Uterus (tissue), 4 donors: ENCODE data around the gene TMEM161B. TPM values are rescaled to one million over a fixed set of nuclear protein-coding genes. Genes with fewer than 3 reads are reported as not detected.

Experiments
- DNase-seq, 2 donors: peaks; one replicate each; pipeline ENCODE4 v3.0.0-alpha.2; 2019 to 2020
- H3K27ac ChIP-seq, 2 donors: fragments of 200-600 bp; sonication (generic); 1 replicate in 1 of 2; 2 replicates in 1 of 2; pipeline ENCODE4 v1.5.1; 2016 to 2018
- H3K27me3 ChIP-seq, 2 donors: fragments of 200-600 bp; sonication (generic); one replicate each; pipeline ENCODE4 v1.5.1; 2018 to 2019; ENCODE audit warnings: control low read depth in 1 of 2
- H3K36me3 ChIP-seq, 2 donors: fragments of 200-600 bp; sonication (generic); one replicate each; pipeline ENCODE4 v1.5.1; 2019; ENCODE audit warnings: control low read depth in 1 of 2
- H3K4me1 ChIP-seq, 2 donors: fragments of 200-600 bp; sonication (generic); one replicate each; pipeline ENCODE4 v1.5.1; 2018 to 2019; ENCODE audit warnings: control low read depth in 1 of 2
- H3K4me3 ChIP-seq, 2 donors: fragments of 200-600 bp; sonication (generic); 1 replicate in 1 of 2; 2 replicates in 1 of 2; pipeline ENCODE4 v1.5.1; 2018 to 2019; ENCODE audit warnings: mild to moderate bottlenecking in 1 of 2
- H3K9me3 ChIP-seq, 2 donors: fragments of 200-600 bp; sonication (generic); one replicate each; pipeline ENCODE4 v1.5.1; 2019; ENCODE audit warnings: control low read depth in 1 of 2
- POLR2A ChIP-seq, 2 donors: fragments of 450-650 bp; IDR thresholded peaks; one replicate each; pipeline ENCODE4 v1.6.1; 2016; ENCODE audit warnings: antibody characterized with exemption in 2 of 2, mild to moderate bottlenecking in 1 of 2, moderate library complexity in 1 of 2
- intact Hi-C: fragments of 100-400 bp; cut with DNase I; formaldehyde crosslinking; loops from one replicate; pipeline ENCODE4 v1.15.1; 2023; ENCODE audit warnings: low total_unique reads
- total RNA-seq, 4 donors: library from RNA; depleted of rRNA in 3 of 4; stranded (reverse); fragments of >200 nt in 3 of 4; gene quantifications; one replicate each; pipeline versions ENCODE4 v1.1.0 to v1.2.4, GENCODE V29; 2014 to 2023
- TF ChIP-seq, protein P1 (sequence below), 4 experiments: fragments of 200-600 bp in 2 of 4; fragments of 450-650 bp in 2 of 4; sonication (generic) in 2 of 4; IDR thresholded peaks; one replicate each; pipeline ENCODE4 v1.5.1; 2016 to 2019; ENCODE audit warnings: antibody characterized with exemption in 4 of 4, mild to moderate bottlenecking in 2 of 4, moderate library complexity in 1 of 4
- donor health status: DM: yes; HTN: yes; CAD: no.

The TMEM161B gene
- total RNA-seq, 4 donors from 2014 or later, result 26.4 to 53.4 (median 42.2) TPM

- Histone ChIP-seq H3K4me1 (no peaks in the 10 kb centered on the region), H3K9me3 (no peaks in the 10 kb centered on the region), H3K27ac (no peak overlapping the region), H3K4me3 (no peak overlapping the region), H3K27me3 (no peaks in the 10 kb centered on the region), H3K36me3 (no peaks in the 10 kb centered on the region)
- no peak for DNase-seq
- intact Hi-C loops, result no loop called here
- TF ChIP-seq, protein P1, sequence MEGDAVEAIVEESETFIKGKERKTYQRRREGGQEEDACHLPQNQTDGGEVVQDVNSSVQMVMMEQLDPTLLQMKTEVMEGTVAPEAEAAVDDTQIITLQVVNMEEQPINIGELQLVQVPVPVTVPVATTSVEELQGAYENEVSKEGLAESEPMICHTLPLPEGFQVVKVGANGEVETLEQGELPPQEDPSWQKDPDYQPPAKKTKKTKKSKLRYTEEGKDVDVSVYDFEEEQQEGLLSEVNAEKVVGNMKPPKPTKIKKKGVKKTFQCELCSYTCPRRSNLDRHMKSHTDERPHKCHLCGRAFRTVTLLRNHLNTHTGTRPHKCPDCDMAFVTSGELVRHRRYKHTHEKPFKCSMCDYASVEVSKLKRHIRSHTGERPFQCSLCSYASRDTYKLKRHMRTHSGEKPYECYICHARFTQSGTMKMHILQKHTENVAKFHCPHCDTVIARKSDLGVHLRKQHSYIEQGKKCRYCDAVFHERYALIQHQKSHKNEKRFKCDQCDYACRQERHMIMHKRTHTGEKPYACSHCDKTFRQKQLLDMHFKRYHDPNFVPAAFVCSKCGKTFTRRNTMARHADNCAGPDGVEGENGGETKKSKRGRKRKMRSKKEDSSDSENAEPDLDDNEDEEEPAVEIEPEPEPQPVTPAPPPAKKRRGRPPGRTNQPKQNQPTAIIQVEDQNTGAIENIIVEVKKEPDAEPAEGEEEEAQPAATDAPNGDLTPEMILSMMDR (IDR thresholded peaks at IDR 0.05), result no peak
- TF ChIP-seq POLR2A (IDR thresholded peaks at IDR 0.05), result no peak
Measured at GRCh38 chr5:88262116-88262515, 6.5 kb downstream of the TMEM161B start.

GRCh38 chr5:88258636-88259035 lies 10.0 kb downstream of the TMEM161B start:
- TF ChIP-seq, protein P1 (IDR thresholded peaks at IDR 0.05), result no peak
- TF ChIP-seq POLR2A (IDR thresholded peaks at IDR 0.05), result no peak
- DNase-seq, result no peak
- H3K36me3 ChIP-seq, result no peaks in the 10 kb centered on the region
- no peak overlapping the region for H3K4me3 ChIP-seq
- no peaks in the 10 kb centered on the region for H3K9me3 ChIP-seq
- H3K4me1 ChIP-seq, result no peaks in the 10 kb centered on the region
- H3K27me3 ChIP-seq, result no peaks in the 10 kb centered on the region
- intact Hi-C loops, result no loop called here
- H3K27ac ChIP-seq, result no peak overlapping the region

DNA sequence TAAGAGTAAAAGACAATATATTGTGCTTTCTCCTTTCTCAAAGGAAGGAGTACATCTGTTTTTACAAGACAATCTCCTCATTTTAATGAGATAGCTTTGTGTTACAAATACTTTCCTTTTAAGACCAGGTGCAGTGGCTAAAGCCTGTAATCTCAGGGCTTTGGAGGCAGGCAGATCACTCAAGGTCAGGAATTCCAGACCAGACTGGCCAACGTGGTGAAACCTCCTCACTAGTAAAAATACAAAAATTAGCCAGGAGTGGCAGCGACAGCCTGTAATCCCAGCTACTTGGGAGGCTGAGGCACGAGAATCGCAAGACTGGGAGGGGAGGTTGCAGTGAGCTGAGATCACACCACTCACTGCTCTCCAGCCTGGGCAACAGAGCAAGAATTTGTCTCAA lies 11.8 kb downstream of the TMEM161B start:
- H3K4me3 ChIP-seq, result no peak overlapping the region
- intact Hi-C loops, result no loop called here
- no peaks in the 10 kb centered on the region for H3K9me3 ChIP-seq
- TF ChIP-seq, protein P1 (IDR thresholded peaks at IDR 0.05), result no peak
- no peak for TF ChIP-seq POLR2A (IDR thresholded peaks at IDR 0.05)
- H3K27ac ChIP-seq, result no peak overlapping the region
- H3K4me1 ChIP-seq, result no peaks in the 10 kb centered on the region
- DNase-seq, result no peak
- H3K27me3 ChIP-seq, result no peaks in the 10 kb centered on the region
- no peaks in the 10 kb centered on the region for H3K36me3 ChIP-seq

- Histone ChIP-seq H3K27me3 (no peaks in the 10 kb centered on the region), H3K4me1 (no peaks in the 10 kb centered on the region), H3K27ac (no peak overlapping the region), H3K4me3 (no peak overlapping the region), H3K9me3 (no peaks in the 10 kb centered on the region), H3K36me3 (no peaks in the 10 kb centered on the region)
- DNase-seq, result no peak
- TF ChIP-seq, protein P1 (IDR thresholded peaks at IDR 0.05), result no peak
- TF ChIP-seq POLR2A (IDR thresholded peaks at IDR 0.05), result no peak
- intact Hi-C loops, result no loop called here
Measured at GRCh38 chr5:88256037-88256436, 12.6 kb downstream of the TMEM161B start.

- Histone ChIP-seq H3K27ac (no peak overlapping the region), H3K9me3 (no peaks in the 10 kb centered on the region), H3K4me3 (no peak overlapping the region), H3K27me3 (no peaks in the 10 kb centered on the region), H3K36me3 (no peaks in the 10 kb centered on the region), H3K4me1 (no peaks in the 10 kb centered on the region)
- intact Hi-C loops, result no loop called here
- TF ChIP-seq, protein P1 (IDR thresholded peaks at IDR 0.05), result no peak
- no peak for TF ChIP-seq POLR2A (IDR thresholded peaks at IDR 0.05)
- DNase-seq, result no peak
Measured at GRCh38 chr5:88254320-88254719, 14.3 kb downstream of the TMEM161B start.
